AG09309 (cell line): ENCODE measurements around the gene CPNE4.

Experiments used
- DNase-seq: peaks from one replicate; pipeline ENCODE4 v3.0.0-alpha.2; 2010; ENCODE audit warnings: low read depth
- H3K4me3 ChIP-seq: 2 replicates; pipeline ENCODE4 v1.5.1; 2011; ENCODE audit warnings: mild to moderate bottlenecking, low read depth, low read length, moderate library complexity; ENCODE audit not compliant: control insufficient read depth
- CTCF ChIP-seq: IDR thresholded peaks from 2 replicates; pipeline ENCODE4 v1.5.1; 2011; ENCODE audit warnings: mild to moderate bottlenecking, low read depth, low read length, inconsistent platforms; ENCODE audit not compliant: insufficient read depth, control insufficient read depth; ENCODE audit errors: missing control alignments

The CPNE4 gene

GRCh38 chr3:131786386-131786785 lies 248.4 kb downstream of the CPNE4 start:
- H3K4me3 ChIP-seq = no peak overlapping the region
- no peak for DNase-seq
- TF ChIP-seq CTCF = no peak

- H3K4me3 ChIP-seq = no peak overlapping the region
- no peak for DNase-seq
- no peak for TF ChIP-seq CTCF
Observed at GRCh38 chr3:131782751-131783150, 252.1 kb downstream of the CPNE4 start.

GRCh38 chr3:131778526-131778925 lies 256.3 kb downstream of the CPNE4 start:
- DNase-seq = no peak
- TF ChIP-seq CTCF = no peak
- H3K4me3 ChIP-seq = no peak overlapping the region

- no peak for DNase-seq
- TF ChIP-seq CTCF = no peak
- H3K4me3 ChIP-seq = no peak overlapping the region
Observed at GRCh38 chr3:131775650-131776049, 259.2 kb downstream of the CPNE4 start.

- no peak overlapping the region for H3K4me3 ChIP-seq
- DNase-seq = no peak
- no peak for TF ChIP-seq CTCF
Observed at GRCh38 chr3:131772269-131773026, 262.4 kb downstream of the CPNE4 start.

- DNase-seq = peak; percentile 41
- TF ChIP-seq CTCF = no peak
- H3K4me3 ChIP-seq = no peak overlapping the region
Observed at GRCh38 chr3:131762981-131763564, 271.7 kb downstream of the CPNE4 start.
